HepG2 (cell line): ENCODE results near the gene CBLL2. TPM values are rescaled to one million over a fixed set of nuclear protein-coding genes. Genes with fewer than 3 reads are reported as not detected.

Experiments used
- ATAC-seq: fragments of 200-7000 bp; cut with Tn5 transposase; 3 replicates; pipeline ENCODE4 v1.9.1; 2020; ENCODE audit warnings: mild to moderate bottlenecking, moderate library complexity
- BruUV-seq: library from RNA; stranded (reverse); fragments of 400-500 nt; replicated peaks from 2 replicates; lab custom pipeline; 2021; lab: Mats Ljungman, UMichigan
- CTCF ChIA-PET: fragments of 300-600 bp; formaldehyde crosslinking; extraction: SDS; loops from one replicate; lab custom pipeline; 2021; ENCODE audit warnings: low total read pairs, inconsistent platforms, low intra/inter-chr PET ratio; lab: Yijun Ruan, JAX
- POLR2A ChIA-PET: fragments of 350-600 bp; sonication (Branson Sonifier 250); formaldehyde crosslinking; loops from one replicate; lab custom pipeline; 2020; ENCODE audit warnings: antibody characterized with exemption, inconsistent platforms; lab: Yijun Ruan, JAX
- DNase-seq: peaks from one replicate; pipeline ENCODE4 v3.0.0-alpha.2; 2015; ENCODE audit warnings: low spot score
- FAIRE-seq: peaks from 3 replicates; lab custom pipeline; 2011; peaks lifted over from hg19 to GRCh38; lab: Jason Lieb, UNC
- H2AFZ ChIP-seq: one replicate; pipeline ENCODE4 v1.6.1; 2011; ENCODE audit warnings: low read length, inconsistent platforms
- H3K27ac ChIP-seq: fragments of 300-600 bp; 3 replicates; pipeline ENCODE4 v1.8.0; 2011; ENCODE audit warnings: mixed run types, mild to moderate bottlenecking, mixed read lengths, low read length, inconsistent platforms; ENCODE audit not compliant: insufficient read depth; ENCODE audit errors: extremely low read length
- H3K27me3 ChIP-seq, 2 experiments: fragments of 200-600 bp in 1 of 2; 2 replicates in 1 of 2; 3 replicates in 1 of 2; pipeline versions ENCODE4 v1.6.0 to v1.8.0; 2011; ENCODE audit warnings: low read length in 2 of 2, mild to moderate bottlenecking in 2 of 2, moderate library complexity in 2 of 2, inconsistent platforms in 1 of 2; ENCODE audit not compliant: insufficient read depth in 2 of 2, control insufficient read depth in 1 of 2
- H3K36me3 ChIP-seq, 2 experiments: fragments of 200-600 bp in 1 of 2; replicated peaks in 1 of 2; 2 replicates in 1 of 2; 3 replicates in 1 of 2; pipeline versions ENCODE4 v1.5.1 to v1.8.0; 2011; ENCODE audit warnings: low read length in 2 of 2, inconsistent platforms in 1 of 2; ENCODE audit not compliant: insufficient read depth in 2 of 2, control insufficient read depth in 1 of 2
- H3K4me1 ChIP-seq: 2 replicates; pipeline ENCODE4 v1.5.1; 2012; ENCODE audit warnings: low read length, inconsistent platforms; ENCODE audit not compliant: insufficient read depth
- H3K4me2 ChIP-seq: 2 replicates; pipeline ENCODE4 v1.6.0; 2011; ENCODE audit warnings: low read depth, low read length, inconsistent platforms
- H3K4me3 ChIP-seq, 3 experiments: fragments of 200-600 bp in 1 of 3; sonication (generic), shearing (Covaris generic) in 1 of 3; replicated peaks in 1 of 3; 2 replicates each; pipeline ENCODE4 v1.5.1; 2011 to 2016; ENCODE audit warnings: low read length in 3 of 3, inconsistent platforms in 2 of 3, low read depth in 2 of 3, mild to moderate bottlenecking in 2 of 3, control low read depth in 1 of 3, mixed read lengths in 1 of 3; ENCODE audit not compliant: insufficient read depth in 1 of 3
- H3K79me2 ChIP-seq: one replicate; pipeline ENCODE4 v1.6.1; 2011; ENCODE audit warnings: low read length, inconsistent platforms; ENCODE audit not compliant: insufficient read depth
- H3K9ac ChIP-seq: 2 replicates; pipeline ENCODE4 v1.6.0; 2011; ENCODE audit warnings: mild to moderate bottlenecking, low read depth, low read length, inconsistent platforms; ENCODE audit not compliant: insufficient read depth
- H3K9me3 ChIP-seq: 2 replicates; pipeline ENCODE4 v1.5.1; 2012; ENCODE audit warnings: mild to moderate bottlenecking, low read length
- H4K20me1 ChIP-seq: 2 replicates; pipeline ENCODE4 v1.6.0; 2011; ENCODE audit warnings: inconsistent platforms, mild to moderate bottlenecking, low read length, moderate library complexity; ENCODE audit not compliant: insufficient read depth
- KDM6A ChIP-seq: IDR thresholded peaks from 2 replicates; pipeline ENCODE4 v1.6.1; 2016; ENCODE audit warnings: low read depth
- KLF15 ChIP-seq: sonication (generic); formaldehyde crosslinking; IDR thresholded peaks from 2 replicates; pipeline ENCODE4 v1.8.1; 2023; ENCODE audit warnings: borderline replicate concordance, mild to moderate bottlenecking, inconsistent platforms, missing genetic modification reagents, mixed read lengths
- NONO ChIP-seq, 2 experiments: fragments of 450-650 bp in 1 of 2; sonication (generic) in 1 of 2; formaldehyde crosslinking in 1 of 2; IDR thresholded peaks in 1 of 2; conservative IDR thresholded peaks in 1 of 2; 2 replicates each; pipeline versions ENCODE4 v1.6.1 to v1.8.0; 2017 to 2022; ENCODE audit warnings: mild to moderate bottlenecking in 1 of 2, missing genetic modification reagents in 1 of 2, moderate library complexity in 1 of 2
- RBAK ChIP-seq: sonication (generic); formaldehyde crosslinking; IDR thresholded peaks from 2 replicates; pipeline ENCODE4 v1.5.1; 2020; ENCODE audit warnings: mild to moderate bottlenecking, missing genetic modification reagents
- RBM39 ChIP-seq: fragments of 200-400 bp; formaldehyde crosslinking; IDR thresholded peaks from one replicate; pipeline ENCODE4 v1.6.1; 2018; ENCODE audit warnings: antibody characterized with exemption, mild to moderate bottlenecking, low read depth, low read length; ENCODE audit not compliant: poor library complexity, severe bottlenecking
- SALL1 ChIP-seq: sonication (generic); formaldehyde crosslinking; IDR thresholded peaks from 2 replicates; pipeline ENCODE4 v1.8.0; 2022; ENCODE audit warnings: mild to moderate bottlenecking, missing genetic modification reagents
- SNAPC4 ChIP-seq: sonication (generic); formaldehyde crosslinking; IDR thresholded peaks from 2 replicates; pipeline ENCODE4 v1.4.0; 2020; ENCODE audit warnings: mild to moderate bottlenecking, missing genetic modification reagents
- ZEB1 ChIP-seq: IDR thresholded peaks from 2 replicates; pipeline ENCODE4 v1.6.1; 2012; ENCODE audit warnings: mild to moderate bottlenecking, low read depth, inconsistent platforms; ENCODE audit not compliant: insufficient replicate concordance
- ZNF3 ChIP-seq: IDR thresholded peaks from 2 replicates; pipeline ENCODE4 v1.7.0; 2017; ENCODE audit warnings: inconsistent platforms
- WGBS: methylation state at CpG from one replicate; pipeline ENCODE4 v1.1.6; 2017; ENCODE audit warnings: low lambda C conversion rate; 5-methylcytosine and 5-hydroxymethylcytosine counted together
- in situ Hi-C: cut with HindIII; loops from 2 replicates; pipeline ENCODE4 v1.10.0; 2017; ENCODE audit warnings: low pct_unique_long_range_greater_than_20kb; ENCODE audit not compliant: extremely low pct_ligation_motif_present
- intact Hi-C: fragments of 100-400 bp; cut with micrococcal nuclease; formaldehyde crosslinking; loops from one replicate; pipeline ENCODE4 v1.10.0; 2022; ENCODE audit not compliant: unreplicated experiment
- polyA plus RNA-seq, 8 experiments: library from polyadenylated mRNA; depleted of rRNA in 3 of 8; stranded (reverse) in 7 of 8; unstranded in 1 of 8; fragments of >200 nt; fragmentation: Illumina TruSeq in 4 of 8; extraction: Trizol in 4 of 8; gene quantifications; 2 replicates each; pipeline versions ENCODE4 v1.2.1 to v1.2.3, GENCODE V29; 2011 to 2016; ENCODE audit warnings: low read depth in 4 of 8, missing spikeins in 1 of 8, mixed read lengths in 1 of 8; ENCODE audit not compliant: insufficient read depth in 1 of 8
- total RNA-seq, 5 experiments: library from RNA; depleted of rRNA; stranded (reverse); fragments of >200 nt; fragmentation: Illumina TruSeq; extraction: Trizol; gene quantifications; 2 replicates each; pipeline ENCODE4 v1.2.3, GENCODE V29; 2016; ENCODE audit warnings: low read depth in 1 of 5
- TF ChIP-seq, protein P1 (sequence below): sonication (generic); formaldehyde crosslinking; IDR thresholded peaks from 2 replicates; pipeline ENCODE4 v1.5.1; 2020; ENCODE audit warnings: mild to moderate bottlenecking, moderate library complexity, missing genetic modification reagents
- TF ChIP-seq, protein P2 (sequence below): IDR thresholded peaks from 2 replicates; pipeline ENCODE4 v1.6.1; 2016; ENCODE audit warnings: low read depth, missing genetic modification reagents, missing compliant biosample characterization

Gene CBLL2
- total and polyA plus RNA-seq, 2 of the 13 experiments (the other 11 are each of a cell fraction or from before 2014, with no cell fraction given), result not detected

DNA sequence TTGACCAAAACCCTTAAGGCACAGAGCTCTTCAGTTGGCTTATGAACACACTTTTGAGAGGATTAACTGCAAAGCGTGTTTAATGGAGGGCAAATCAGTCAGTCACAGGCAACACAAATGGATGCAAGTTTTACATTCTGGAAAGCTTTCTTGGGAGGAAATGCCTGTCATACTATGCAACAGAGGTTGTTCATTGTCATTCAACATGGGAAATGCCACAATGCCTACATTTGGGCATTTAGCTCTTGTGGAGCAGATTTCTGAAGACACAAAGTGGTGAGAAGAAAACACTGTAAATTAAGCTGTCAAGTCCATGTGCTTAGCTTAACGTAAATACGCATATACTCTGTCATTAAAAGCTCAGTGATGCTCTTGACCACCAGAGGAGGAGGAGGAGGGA is 41.1 kb downstream of the CBLL2 start (continued):
- TF ChIP-seq KDM6A (no peak), SNAPC4 (CRISPR knock-in tag) (no peak)
- TF ChIP-seq, all 625 proteins: peak for 0

DNA sequence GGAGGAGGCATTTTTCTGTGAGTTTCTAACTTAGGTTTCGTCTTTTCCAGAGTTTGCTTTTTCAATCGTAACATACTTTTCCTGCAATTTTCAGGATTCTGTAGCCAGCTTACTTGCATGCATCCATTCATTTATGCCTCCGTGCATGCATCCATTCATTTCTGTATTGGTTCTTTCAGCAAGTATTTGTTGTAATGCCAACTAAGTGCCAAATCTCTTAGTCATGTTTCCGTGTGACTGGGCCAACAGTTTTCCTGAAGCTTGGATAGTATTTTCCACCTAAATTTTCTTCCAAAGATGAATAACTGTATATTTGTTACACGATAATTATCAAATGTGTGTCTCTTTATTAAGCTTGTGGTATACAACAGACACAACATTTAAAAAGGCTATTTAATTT is 41.5 kb downstream of the CBLL2 start:
- no peaks in the 10 kb centered on the region for H3K9me3 ChIP-seq
- no peak overlapping the region for H3K9ac ChIP-seq
- H3K27ac ChIP-seq, result no peak overlapping the region
- CTCF ChIA-PET, result no interaction called here
- no peaks in the 10 kb centered on the region for H3K79me2 ChIP-seq
- DNase-seq, result no peak
- POLR2A ChIA-PET, result no interaction called here
- FAIRE-seq, result no peak
- no peaks in the 10 kb centered on the region for H3K4me1 ChIP-seq
- BruUV-seq, result no TSS peak
- H3K4me2 ChIP-seq, result no peak overlapping the region
- intact Hi-C loops, result no loop called here
- WGBS, result 0% methylated on average over 5 of the region's 5 CpGs
- H2AFZ ChIP-seq, result no peak overlapping the region
- no peaks in the 10 kb centered on the region for H3K36me3 ChIP-seq
- no peak for ATAC-seq
- no peak overlapping the region for H3K4me3 ChIP-seq
- H4K20me1 ChIP-seq, result no peaks in the 10 kb centered on the region
- H3K27me3 ChIP-seq, result no peaks in the 10 kb centered on the region
- in situ Hi-C loops, result no loop called here
- TF ChIP-seq RBM39 (no peak), KLF15 (CRISPR knock-in tag) (no peak), RBAK (CRISPR knock-in tag) (no peak), NONO (IDR thresholded peaks at IDR 0.05) (no peak), NONO (CRISPR knock-in tag; conservative IDR thresholded peaks at IDR 0.05) (no peak), ZEB1 (no peak), ZNF3 (CRISPR knock-in tag) (no peak), SALL1 (CRISPR knock-in tag) (no peak)
- TF ChIP-seq, protein P1, sequence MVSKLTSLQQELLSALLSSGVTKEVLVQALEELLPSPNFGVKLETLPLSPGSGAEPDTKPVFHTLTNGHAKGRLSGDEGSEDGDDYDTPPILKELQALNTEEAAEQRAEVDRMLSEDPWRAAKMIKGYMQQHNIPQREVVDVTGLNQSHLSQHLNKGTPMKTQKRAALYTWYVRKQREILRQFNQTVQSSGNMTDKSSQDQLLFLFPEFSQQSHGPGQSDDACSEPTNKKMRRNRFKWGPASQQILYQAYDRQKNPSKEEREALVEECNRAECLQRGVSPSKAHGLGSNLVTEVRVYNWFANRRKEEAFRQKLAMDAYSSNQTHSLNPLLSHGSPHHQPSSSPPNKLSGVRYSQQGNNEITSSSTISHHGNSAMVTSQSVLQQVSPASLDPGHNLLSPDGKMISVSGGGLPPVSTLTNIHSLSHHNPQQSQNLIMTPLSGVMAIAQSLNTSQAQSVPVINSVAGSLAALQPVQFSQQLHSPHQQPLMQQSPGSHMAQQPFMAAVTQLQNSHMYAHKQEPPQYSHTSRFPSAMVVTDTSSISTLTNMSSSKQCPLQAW (CRISPR knock-in tag), result no peak
- TF ChIP-seq, protein P2, sequence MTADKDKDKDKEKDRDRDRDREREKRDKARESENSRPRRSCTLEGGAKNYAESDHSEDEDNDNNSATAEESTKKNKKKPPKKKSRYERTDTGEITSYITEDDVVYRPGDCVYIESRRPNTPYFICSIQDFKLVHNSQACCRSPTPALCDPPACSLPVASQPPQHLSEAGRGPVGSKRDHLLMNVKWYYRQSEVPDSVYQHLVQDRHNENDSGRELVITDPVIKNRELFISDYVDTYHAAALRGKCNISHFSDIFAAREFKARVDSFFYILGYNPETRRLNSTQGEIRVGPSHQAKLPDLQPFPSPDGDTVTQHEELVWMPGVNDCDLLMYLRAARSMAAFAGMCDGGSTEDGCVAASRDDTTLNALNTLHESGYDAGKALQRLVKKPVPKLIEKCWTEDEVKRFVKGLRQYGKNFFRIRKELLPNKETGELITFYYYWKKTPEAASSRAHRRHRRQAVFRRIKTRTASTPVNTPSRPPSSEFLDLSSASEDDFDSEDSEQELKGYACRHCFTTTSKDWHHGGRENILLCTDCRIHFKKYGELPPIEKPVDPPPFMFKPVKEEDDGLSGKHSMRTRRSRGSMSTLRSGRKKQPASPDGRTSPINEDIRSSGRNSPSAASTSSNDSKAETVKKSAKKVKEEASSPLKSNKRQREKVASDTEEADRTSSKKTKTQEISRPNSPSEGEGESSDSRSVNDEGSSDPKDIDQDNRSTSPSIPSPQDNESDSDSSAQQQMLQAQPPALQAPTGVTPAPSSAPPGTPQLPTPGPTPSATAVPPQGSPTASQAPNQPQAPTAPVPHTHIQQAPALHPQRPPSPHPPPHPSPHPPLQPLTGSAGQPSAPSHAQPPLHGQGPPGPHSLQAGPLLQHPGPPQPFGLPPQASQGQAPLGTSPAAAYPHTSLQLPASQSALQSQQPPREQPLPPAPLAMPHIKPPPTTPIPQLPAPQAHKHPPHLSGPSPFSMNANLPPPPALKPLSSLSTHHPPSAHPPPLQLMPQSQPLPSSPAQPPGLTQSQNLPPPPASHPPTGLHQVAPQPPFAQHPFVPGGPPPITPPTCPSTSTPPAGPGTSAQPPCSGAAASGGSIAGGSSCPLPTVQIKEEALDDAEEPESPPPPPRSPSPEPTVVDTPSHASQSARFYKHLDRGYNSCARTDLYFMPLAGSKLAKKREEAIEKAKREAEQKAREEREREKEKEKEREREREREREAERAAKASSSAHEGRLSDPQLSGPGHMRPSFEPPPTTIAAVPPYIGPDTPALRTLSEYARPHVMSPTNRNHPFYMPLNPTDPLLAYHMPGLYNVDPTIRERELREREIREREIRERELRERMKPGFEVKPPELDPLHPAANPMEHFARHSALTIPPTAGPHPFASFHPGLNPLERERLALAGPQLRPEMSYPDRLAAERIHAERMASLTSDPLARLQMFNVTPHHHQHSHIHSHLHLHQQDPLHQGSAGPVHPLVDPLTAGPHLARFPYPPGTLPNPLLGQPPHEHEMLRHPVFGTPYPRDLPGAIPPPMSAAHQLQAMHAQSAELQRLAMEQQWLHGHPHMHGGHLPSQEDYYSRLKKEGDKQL (CRISPR knock-in tag), result no peak
